T-helper 2 cell (primary cell): ENCODE data around the gene MYH1.
"Not testable (repeated sequence)": the region's sequence is repeated elsewhere in the genome, so short reads cannot be mapped to it uniquely, and the experiment has no call there.

Source experiments
- DNase-seq, 5 experiments: peaks; one replicate each; pipeline versions ENCODE4 v3.0.0 to v3.0.0-alpha.2; 2012 to 2022
- total RNA-seq, 2 donors: gene quantifications; one replicate each; lab custom pipeline; 2026; lab: John Stamatoyannopoulos, UW

Gene MYH1
- total RNA-seq: 0 reads per million in 2 donors

DNA sequence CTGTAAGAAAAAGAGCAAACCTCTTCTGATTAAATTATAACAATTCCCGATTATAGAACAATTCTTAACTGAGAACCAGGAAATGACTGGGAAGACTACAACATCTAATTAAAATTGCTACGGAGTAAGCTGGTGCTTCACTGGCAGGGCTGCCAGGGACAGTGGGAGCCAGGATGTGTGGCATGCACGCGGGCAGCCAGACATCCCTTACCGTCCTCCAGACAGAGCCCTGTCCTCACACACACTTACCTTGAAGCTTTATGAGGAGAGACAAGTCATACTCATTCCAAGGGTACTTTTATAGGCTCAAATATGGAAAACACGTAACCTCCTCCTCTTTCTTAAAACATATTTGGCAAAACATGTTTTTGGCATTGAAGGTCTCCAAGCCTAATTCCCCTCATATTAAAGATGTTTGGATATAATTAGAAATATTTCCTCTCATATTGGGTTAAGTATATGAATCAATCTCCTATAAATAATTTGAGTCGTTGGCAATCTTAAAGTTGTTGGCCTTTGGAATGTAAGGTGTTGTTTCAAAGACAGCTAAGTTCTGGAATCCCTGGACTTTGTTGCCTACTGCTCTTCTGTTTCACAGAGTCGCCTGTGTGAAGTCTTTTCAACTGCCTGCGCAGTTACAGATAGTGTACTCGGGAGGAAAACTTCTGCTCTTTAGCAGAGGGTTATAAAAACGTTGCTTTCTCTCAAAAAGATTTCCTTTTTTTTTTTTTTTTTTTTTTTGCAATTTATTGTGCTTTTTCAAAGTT, at the start of gene MYH1:
MYH1 (minus strand) TSS at position 272 of the 767 bp plus-strand sequence. CDS start 1,900 bp downstream, outside the sequence.
- DNase-seq: no peak

DNA sequence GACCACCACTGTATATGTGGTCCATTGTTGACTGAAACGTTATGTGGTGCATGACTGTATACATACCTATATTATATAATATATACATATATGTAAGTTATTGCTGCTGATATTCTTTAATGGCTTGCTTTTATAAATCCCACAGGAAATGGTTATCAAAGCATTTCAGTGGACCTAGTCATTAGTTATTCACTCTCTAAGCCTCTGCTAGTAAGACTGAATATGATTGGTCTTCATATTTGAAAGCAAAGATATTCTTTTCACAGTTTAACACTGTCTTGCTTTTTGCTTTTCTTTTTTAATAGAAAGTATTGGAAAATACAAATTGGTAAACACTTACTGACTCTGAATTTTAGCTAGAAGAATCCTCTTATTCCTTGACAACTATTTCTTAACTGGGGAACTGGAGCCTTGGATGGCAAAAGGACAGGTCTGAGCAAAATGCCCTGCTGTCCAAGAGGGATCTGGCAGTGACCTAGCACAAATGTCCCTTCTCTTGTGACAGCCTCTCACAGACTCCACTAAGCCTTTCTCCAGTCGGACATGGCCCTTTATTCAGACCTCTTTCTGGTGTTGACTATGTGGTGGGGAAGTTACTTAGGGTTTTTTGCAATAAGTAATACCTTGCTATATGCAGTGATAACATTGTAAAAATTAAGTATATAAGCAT, 45.8 kb upstream of the MYH1 start:
- no peak for DNase-seq

DNA sequence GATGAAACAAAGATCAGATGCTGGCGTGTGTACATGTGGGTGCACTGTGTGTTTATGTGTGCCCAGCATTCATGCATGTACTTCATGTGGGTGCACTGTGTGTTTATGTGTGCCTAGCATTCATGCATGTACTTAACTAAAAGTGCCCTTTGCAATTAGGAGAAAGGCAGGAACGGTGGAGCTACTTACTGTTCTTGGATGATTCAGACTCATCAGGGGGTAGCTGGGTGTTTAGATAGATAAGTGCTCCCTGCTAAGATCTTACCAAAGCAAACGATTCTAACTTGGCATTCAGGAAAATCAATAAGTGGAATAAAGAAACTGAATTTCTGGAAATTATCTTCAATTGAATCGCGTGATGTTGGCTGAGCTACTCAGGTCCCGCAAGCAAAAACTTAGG, 39.7 kb upstream of the MYH1 start:
- DNase-seq: no peak

DNA sequence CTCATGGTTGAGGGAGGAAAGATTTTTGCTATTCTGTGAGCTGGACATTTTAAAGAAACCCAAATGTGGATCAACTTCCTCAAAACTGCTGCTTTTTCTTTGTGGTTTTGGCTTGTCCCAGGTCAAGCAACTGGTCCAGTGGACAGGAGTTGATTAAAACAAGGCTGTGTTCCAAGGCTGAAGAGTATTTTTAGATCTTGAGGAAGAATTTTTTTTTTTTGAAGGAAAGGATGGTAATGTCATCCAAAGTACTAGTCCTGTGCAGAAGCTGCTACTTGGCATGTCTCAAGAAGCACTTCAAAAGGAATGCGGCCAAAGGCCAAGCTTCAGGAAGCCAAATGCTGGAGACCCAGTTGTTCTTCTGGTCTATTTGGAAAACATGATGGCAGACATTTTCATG, 39.1 kb upstream of the MYH1 start:
- no peak for DNase-seq

DNA sequence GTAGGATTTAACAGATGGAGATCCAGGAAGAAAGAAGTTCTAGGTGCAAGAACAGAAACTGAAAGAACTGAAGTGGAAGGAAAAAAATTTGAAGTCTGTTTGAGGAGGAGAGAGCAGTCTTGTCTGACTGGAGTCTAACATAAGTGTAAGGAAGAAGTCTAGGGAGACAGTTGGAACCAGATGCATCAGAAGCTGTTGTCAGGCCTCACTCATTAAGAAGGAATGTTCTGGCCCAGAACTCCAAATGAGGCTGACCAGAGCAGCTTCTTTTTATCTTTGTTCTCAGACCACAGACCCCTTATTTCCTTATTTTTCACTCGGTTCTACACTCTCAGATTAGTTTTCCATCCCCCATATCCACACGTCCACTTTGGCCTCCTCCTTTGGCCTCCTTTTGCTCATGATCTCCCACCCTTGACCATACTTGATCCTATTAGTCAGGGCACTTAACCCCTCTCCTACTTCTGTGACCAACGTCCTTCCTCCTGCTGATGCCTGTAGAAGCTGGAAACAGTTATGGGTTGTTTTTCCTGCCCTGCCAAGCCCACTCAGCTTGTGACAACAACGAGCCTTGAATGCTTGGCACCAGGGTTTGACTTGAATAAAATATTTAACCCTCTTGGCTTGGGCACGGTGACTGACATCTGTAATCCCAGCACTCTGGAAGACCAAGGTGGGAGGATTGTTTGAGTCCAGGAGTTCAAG, 38.1 kb upstream of the MYH1 start:
- no peak for DNase-seq

DNA sequence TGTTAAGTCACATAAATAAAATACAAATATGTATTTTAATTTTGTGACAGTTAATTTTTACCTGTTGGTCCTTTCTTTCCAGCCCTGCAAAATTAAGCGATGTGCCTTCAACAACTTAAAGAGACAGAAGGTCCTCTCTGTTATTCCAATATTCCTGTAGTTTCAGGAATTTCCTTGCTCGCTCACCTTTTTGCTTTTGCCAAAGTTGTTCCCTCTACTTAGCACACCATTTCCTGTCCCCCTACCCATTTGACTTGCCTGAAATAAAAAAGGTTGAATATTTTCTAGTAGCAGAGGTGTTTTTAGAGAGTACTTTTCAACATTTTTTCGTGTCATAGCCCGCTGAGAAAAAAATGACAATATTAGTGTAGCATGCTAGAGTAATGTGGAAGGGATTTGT, 31.7 kb upstream of the MYH1 start:
- no peak for DNase-seq

DNA sequence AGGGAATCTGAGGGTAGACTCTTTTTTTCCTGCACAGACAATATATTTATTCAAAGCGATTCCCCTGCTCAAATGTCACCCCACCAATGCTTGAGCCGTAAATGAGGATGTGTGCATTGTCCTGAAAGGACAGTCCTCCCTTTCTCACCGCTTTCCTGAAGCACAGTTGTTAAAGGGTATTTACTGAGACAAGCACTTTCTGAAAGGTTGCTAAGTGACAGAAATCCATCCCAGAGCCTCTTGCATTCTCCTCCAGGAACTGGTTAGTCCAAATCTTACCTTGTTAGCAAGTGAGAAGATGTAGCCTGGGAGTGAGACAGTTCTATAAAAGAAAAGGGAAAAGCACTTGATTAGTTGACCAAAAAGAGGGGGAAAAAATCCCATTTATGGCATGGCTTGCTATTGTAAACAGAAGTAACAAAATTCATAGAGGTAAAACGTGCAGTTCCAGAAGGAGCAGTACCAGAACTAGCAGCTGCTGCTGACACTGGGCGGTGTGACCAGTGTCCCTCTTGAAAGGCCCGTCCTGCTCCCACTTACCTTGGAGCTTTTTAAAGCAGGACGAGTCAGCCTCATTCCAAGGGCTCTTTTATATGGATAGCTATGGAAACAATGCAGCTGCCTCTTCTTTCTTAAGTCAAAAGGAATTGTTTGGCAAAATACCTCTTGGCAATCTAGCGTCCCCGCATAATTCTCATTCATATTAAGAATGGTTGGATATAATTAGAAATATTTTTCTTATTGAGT, 30.9 kb upstream of the MYH1 start, which contains the start of gene MYH2:
MYH2 (minus strand) TSS at position 563 of the 747 bp plus-strand sequence. CDS start 1,738 bp downstream, outside the sequence.
- no peak for DNase-seq

DNA sequence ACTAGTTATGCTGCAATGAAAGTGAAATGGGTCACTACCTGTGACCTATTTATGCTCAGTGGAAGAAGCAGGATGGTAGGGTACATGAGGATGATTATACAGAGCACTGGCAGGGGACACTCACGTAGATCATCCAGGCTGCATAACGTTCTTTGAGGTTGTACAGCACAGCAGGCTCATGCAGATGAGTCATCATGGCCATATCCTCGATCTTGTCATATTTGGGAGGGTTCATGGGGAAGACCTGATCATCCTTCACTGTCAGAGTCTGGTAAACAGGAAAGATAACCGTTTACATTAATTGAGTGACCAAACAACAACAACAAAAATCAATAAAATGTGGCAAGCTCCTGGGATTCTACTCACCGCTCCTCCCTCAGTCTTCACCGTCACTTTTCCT, 29.0 kb upstream of the MYH1 start:
- no peak for DNase-seq

DNA sequence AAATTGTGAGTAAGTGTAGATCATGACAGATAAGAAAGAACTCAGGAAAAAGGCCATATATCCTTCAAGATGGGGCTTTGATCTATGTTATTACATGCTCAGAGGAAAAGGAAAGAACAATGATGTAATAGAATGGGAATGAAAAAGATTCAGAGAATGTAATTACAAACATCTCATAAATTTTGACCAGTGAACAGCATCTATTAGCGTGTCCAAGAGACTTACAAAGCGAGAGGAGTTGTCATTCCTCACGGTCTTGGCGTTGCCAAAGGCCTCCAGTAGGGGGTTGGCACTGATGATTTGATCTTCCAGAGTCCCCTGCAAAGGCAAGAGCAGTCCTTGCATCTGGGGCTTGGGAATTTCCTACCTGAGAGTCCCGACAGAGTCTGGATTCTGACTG, 25.1 kb upstream of the MYH1 start:
- DNase-seq: not testable (repeated sequence)

DNA sequence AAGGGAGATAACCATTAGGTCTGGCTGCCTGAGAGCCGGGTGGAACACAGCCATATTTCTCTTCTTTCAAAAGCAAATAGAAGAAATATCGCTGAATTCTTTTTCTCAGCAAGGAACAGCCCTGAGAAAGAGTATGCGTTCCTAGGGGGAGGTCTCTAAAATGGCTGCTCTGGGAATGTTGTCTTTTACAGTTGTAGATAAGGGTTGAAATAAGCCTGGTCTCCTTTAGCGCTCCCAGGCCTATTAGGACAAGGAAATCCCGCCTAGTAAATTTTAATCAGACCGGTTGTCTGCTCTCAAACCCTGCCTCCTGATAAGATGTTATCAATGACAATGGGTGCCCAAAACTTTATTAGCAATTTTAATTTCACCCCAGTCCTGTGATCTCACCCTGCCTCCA, 22.8 kb upstream of the MYH1 start:
- not testable (repeated sequence) for DNase-seq

DNA sequence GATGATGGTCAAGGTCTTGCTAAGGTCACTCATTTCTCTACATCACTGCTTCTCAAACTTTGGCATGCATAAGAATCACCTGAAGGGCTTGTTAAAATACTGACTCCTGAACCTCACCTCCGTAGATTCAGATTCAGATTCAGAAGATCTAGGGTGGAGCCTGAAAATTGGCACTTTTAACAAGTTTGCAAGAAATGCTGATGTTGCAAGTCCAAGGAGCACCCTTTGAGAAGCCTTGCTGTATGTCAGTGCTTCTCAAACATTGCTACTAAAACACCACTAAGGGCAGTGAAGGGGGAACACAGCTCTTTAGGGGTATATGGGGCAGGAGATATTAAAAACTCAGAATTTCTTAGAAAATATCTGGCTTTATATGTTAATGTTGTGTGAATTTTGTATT, 13.7 kb upstream of the MYH1 start:
- DNase-seq: no peak

DNA sequence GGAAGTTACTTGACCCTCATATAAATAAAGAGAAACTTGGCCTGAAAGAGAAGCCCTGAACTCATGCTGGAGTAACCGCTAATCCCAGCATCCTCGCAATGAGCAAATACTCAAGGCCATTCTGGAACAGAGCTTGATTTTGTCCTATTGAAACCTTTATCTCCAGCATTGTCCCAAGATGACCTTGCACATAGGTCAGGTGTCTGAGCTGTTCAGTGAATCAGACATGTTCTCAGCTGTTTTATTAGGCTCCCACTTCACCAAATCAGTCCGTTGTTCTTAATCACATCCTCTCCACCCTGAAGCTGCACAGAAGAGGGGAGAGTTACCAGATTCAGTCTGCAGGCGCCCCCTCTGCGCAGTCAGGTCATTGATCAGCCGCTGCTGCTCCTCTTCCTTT, 9.1 kb upstream of the MYH1 start:
- no peak for DNase-seq

DNA sequence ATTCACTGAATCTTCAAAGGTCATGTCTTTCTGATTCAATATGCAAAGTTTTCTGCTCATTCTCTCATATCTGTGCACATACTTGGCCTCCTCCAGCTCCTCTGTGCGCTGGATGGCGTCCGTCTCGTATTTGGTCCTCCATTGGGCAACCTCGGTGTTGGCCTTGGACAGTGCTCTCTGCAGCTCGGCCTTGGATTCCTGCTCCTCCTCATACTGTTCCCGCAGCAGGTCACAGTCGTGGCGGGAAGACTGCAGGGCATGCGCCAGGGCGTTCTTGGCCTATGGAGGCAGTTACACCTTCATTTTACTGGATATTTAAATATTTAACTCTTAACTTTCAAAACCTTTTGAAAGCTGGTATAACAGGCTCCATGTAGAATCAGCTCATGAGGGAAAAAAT, 8.2 kb upstream of the MYH1 start:
- DNase-seq: no peak

DNA sequence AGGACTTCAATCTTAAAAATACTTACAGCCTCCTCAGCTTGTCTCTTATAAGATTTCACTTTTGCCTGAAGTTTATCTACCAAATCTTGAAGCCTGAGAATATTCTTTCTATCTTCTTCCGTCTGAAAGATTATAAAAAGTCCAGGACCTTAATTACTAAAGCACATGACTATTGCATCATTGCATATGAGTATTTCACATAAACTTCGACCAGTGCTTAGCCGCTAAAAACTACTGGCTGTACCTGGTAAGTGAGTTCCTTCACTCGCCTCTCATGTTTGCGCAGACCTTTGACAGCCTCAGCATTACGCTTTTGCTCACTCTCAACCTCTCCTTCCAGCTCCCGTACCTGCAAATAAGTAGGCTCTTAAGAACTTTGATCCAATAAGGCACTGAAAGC, 4.7 kb upstream of the MYH1 start:
- DNase-seq: no peak

DNA sequence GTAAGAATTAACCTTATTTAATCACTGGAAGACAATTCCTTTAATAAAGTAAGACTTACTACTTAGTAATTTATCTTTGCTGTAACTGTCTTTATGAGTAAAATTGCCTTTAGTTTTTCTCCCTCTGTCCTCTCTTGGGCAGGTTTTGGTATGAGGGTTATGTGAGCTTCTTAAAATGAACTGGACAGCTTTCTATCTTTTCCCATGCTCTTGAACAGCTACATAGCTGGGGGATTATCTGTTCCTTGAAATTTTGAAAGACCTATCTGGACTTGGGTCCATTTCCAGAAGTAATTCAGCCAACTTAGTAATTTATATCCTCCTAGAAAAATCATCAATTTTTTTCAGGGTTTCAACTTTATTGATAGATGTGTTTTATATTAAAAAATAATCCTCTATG, 3.6 kb upstream of the MYH1 start:
- no peak for DNase-seq

DNA sequence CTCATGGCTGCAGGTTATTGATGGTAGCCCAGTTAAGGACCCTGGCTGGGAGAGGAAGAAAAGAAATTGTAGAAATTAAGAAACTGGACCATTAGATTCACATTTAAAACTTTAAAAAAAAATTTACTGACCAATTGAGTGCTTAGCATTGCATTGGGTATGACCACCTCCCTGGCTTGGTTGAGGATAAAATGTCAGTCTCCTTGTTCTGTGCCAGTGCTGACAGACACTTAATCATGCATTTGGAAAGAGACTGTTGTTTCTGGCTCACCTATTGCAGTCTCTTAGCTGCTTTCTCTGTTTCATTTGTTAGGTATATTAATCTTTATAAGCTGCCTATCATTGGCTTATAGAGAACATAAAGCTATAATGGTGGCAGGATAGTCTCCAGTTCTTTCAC, 1.7 kb downstream of the MYH1 start:
- DNase-seq: no peak

DNA sequence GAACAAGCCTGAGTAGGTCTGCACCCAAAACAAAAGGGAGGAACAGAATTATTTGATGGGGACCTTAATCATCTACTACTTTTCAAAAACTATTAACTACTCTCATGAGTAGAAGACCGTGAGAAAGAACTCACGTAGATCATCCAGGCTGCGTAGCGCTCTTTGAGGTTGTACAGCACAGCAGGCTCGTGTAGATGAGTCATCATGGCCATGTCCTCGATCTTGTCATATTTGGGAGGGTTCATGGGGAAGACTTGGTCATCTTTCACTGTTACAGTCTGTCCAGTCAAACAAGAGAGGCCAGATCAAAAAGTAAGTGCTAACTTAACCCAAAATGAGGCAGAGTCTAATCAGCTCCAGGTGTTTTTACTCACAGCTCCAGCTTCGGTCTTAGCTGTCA, 2.3 kb downstream of the MYH1 start:
- DNase-seq: no peak

DNA sequence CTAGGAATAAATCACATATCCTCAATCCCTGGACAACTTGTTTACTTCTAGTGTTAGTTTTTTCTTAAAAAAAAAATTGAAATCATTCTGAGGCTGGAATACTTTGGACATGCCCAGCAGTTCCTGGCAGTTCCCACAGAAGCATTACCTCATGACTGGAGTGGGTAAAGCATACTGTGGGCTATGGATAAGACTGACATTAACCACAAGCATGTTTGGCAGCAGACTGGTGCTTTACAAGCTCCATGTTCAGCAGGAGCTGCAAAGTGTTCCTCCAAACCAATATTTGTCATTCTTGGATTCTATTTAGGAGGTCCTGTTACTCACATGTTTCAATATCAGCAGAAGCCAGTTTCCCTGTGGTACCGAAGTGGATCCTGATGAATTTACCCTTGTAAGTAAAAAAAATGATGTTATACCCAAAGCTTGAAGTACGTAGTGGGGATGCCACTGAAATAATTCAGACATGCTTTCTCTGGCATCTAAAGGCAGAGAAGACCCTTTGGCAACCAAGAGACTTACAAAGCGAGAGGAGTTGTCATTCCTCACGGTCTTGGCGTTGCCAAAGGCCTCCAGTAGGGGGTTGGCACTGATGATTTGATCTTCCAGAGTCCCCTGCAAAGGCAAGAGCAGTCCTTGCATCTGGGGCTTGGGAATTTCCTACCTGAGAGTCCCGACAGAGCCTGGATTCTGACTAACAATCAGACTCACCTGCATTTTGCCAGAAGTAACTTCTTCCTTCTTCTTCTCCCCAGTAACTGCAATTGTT, 4.9 kb downstream of the MYH1 start:
- no peak for DNase-seq

DNA sequence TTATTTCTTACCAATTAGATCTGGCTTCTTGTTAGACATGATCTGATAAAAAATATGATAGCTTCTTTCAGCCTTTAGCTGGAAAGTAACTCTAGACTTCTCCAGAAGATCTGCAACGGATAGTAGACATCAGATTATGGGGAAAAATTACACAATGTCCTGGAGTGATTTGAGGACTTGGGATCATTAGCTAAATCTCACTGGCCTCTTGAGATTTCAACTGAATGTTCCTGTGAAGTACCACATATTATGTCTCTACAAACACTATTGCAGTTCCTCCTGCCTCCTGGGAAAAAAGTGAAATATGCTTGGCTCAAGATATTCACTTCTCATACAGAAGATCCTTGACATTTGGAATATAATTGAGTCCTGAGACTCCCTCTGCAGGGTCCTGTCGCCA, 5.5 kb downstream of the MYH1 start:
- DNase-seq: no peak

DNA sequence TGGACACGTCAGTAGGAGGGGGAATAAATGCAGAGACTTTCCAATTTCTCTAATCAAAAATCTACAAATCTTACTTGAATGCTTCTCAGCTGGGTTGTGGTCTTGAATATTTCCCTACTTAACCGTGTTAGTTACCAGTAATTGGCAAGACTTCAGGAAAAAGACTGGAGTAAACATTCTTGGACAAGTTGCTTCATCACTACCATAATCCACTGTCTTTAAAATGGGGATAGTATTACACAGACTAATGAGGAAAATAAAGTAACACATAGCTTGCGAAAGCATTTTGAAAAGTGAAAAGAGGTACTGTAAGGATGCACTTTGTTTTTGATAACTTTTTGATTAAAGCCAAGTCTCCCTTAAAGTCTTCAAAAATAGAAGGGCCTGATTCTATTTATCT, 18.4 kb downstream of the MYH1 start:
- no peak for DNase-seq

DNA sequence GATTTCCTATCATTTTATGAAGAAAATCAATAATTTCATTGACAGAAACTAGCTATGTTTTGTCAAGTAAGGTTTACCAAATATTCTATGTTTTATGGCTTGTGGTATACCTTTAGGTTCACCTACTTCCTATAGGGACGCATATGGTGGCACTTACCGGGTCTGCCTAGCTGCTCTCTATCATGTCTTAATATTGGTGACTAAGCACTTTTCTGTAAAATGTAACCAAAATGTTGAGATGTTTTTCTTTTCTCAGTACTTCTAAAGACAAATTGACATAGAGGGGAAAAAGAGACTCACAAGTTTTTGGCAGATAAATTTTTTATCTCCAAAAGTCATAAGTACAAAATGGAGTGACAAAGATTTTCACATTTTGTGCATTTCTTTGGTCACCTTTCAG, 26.3 kb downstream of the MYH1 start:
- no peak for DNase-seq

DNA sequence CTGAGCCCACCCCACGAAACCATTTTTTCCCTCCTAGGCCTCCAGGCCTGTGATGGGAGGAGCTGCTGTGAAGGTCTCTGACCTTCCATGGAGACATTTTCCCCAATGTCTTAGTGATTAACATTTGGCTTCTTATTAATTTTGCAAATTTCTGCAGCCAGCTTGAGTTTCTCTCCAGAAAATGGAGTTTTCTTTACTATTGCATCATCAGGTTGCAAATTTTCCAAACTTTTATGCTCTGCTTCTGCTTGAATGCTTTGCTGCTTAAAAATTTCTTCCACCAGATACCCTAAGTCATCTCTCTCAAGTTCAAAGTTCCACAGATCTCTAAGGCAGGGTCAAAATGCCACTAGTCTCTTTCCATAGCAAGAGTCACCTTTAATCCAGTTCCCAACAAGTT, 36.1 kb downstream of the MYH1 start:
- DNase-seq: no peak
